Neural progenitor cell (in vitro differentiated cells): ENCODE measurements around the gene GCKR. TPM values are rescaled to one million over a fixed set of nuclear protein-coding genes. Genes with fewer than 3 reads are reported as not detected.
"Not testable (repeated sequence)": the region's sequence is repeated elsewhere in the genome, so short reads cannot be mapped to it uniquely, and the experiment has no call there.

ENCODE experiments used
- DNase-seq: peaks from one replicate; pipeline ENCODE4 v3.0.0-alpha.2; 2016; ENCODE audit warnings: low spot score
- H2AFZ ChIP-seq: fragments of 200-600 bp; sonication (generic); replicated peaks from 2 replicates; pipeline ENCODE4 v1.6.1; 2016; ENCODE audit warnings: antibody characterized with exemption
- H3F3A ChIP-seq: fragments of 200-600 bp; sonication (generic); 2 replicates; pipeline ENCODE4 v1.6.1; 2016; ENCODE audit warnings: antibody characterized with exemption, low read depth
- H3K27ac ChIP-seq: fragments of 200-600 bp; sonication (generic); 2 replicates; pipeline ENCODE4 v1.5.1; 2016; ENCODE audit warnings: mild to moderate bottlenecking
- H3K27me3 ChIP-seq: fragments of 200-600 bp; sonication (generic); 2 replicates; pipeline ENCODE4 v1.6.1; 2016; ENCODE audit warnings: mild to moderate bottlenecking, moderate library complexity
- H3K36me3 ChIP-seq: fragments of 200-600 bp; sonication (generic); 2 replicates; pipeline ENCODE4 v1.5.1; 2016
- H3K4me1 ChIP-seq: fragments of 200-600 bp; sonication (generic); 2 replicates; pipeline ENCODE4 v1.6.1; 2016; ENCODE audit warnings: mixed run types
- H3K4me2 ChIP-seq: fragments of 200-600 bp; sonication (generic); 2 replicates; pipeline ENCODE4 v1.6.1; 2016
- H3K4me3 ChIP-seq: fragments of 200-600 bp; sonication (generic); 2 replicates; pipeline ENCODE4 v1.5.1; 2016
- H3K79me2 ChIP-seq: fragments of 200-600 bp; sonication (generic); 2 replicates; pipeline ENCODE4 v1.6.1; 2016; ENCODE audit warnings: low read depth
- H3K9ac ChIP-seq: fragments of 200-600 bp; sonication (generic); 2 replicates; pipeline ENCODE4 v1.6.1; 2016
- H3K9me3 ChIP-seq: fragments of 200-600 bp; sonication (generic); 2 replicates; pipeline ENCODE4 v1.5.1; 2016; ENCODE audit warnings: low read depth
- H4K20me1 ChIP-seq: fragments of 200-600 bp; sonication (generic); 2 replicates; pipeline ENCODE4 v1.6.1; 2016; ENCODE audit warnings: low read depth
- H3K27ac Mint-ChIP-seq: 3 replicates; pipeline ENCODE4 v1.8.0; 2021; ENCODE audit warnings: mixed read lengths
- H3K27me3 Mint-ChIP-seq: 2 replicates; pipeline ENCODE4 v1.8.0; 2022; ENCODE audit warnings: low read depth, mild to moderate bottlenecking, inconsistent platforms, moderate library complexity, mixed read lengths; ENCODE audit not compliant: insufficient read depth
- H3K36me3 Mint-ChIP-seq: 3 replicates; pipeline ENCODE4 v1.8.0; 2021; ENCODE audit warnings: mixed read lengths
- H3K4me1 Mint-ChIP-seq: 3 replicates; pipeline ENCODE4 v1.8.0; 2021; ENCODE audit warnings: mixed read lengths
- H3K4me3 Mint-ChIP-seq: 3 replicates; pipeline ENCODE4 v1.8.0; 2021; ENCODE audit warnings: mild to moderate bottlenecking, moderate library complexity, mixed read lengths
- H3K9me3 Mint-ChIP-seq: 3 replicates; pipeline ENCODE4 v1.8.0; 2020; ENCODE audit warnings: mixed read lengths
- EZH2 ChIP-seq: fragments of 200-600 bp; sonication (generic); IDR thresholded peaks from 2 replicates; pipeline ENCODE4 v1.6.1; 2017; ENCODE audit warnings: antibody characterized with exemption, mild to moderate bottlenecking, moderate library complexity
- EZH2phosphoT487 ChIP-seq: fragments of 200-600 bp; sonication (generic); IDR thresholded peaks from 2 replicates; pipeline ENCODE4 v1.6.1; 2017; ENCODE audit warnings: antibody characterized with exemption
- total RNA-seq: library from RNA; depleted of rRNA; stranded (reverse); fragments of >200 nt; gene quantifications from 2 replicates; pipeline ENCODE4 v1.2.3, GENCODE V29; 2015; ENCODE audit warnings: low replicate concordance
- TF ChIP-seq, protein P1 (sequence below): fragments of 200-600 bp; sonication (generic); IDR thresholded peaks from 2 replicates; pipeline ENCODE4 v1.5.1; 2017; ENCODE audit warnings: antibody characterized with exemption, mild to moderate bottlenecking

The GCKR gene
- total RNA-seq, 1 donor from 2014 or later = not detected

DNA sequence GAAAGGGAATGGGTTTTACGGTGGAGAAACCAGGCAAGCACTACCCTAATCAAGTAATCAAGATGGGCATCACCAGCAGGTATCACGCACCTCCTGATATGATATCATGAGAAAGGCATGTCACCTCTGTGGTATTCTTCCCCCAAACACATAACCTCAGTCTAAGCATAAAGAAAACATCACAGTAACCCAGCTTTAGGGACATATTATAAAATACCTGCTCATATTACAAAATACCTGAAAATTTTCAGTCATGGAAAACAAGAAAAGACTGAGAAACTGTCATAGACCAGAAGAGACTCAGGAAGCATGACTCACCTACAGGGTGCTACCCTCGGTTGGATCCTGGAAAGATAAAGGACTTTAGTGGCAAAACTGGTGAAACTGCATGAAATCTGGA is 30.5 kb downstream of the GCKR start:
- no peak overlapping the region for H3K4me3 Mint-ChIP-seq
- Histone ChIP-seq H3K4me1 (no peaks in the 10 kb centered on the region), H3K4me3 (no peak overlapping the region), H3F3A (no peaks in the 10 kb centered on the region), H3K9ac (no peak overlapping the region), H3K9me3 (no peaks in the 10 kb centered on the region), H3K79me2 (no peaks in the 10 kb centered on the region), H3K4me2 (no peak overlapping the region), H3K27me3 (no peaks in the 10 kb centered on the region), H2AFZ (no peak overlapping the region), H4K20me1 (no peaks in the 10 kb centered on the region), H3K36me3 (no peaks in the 10 kb centered on the region), H3K27ac (no peak overlapping the region)
- H3K27me3 Mint-ChIP-seq = no peaks in the 10 kb centered on the region
- H3K4me1 Mint-ChIP-seq = no peaks in the 10 kb centered on the region
- no peak overlapping the region for H3K27ac Mint-ChIP-seq
- H3K36me3 Mint-ChIP-seq = no peaks in the 10 kb centered on the region
- no peak for DNase-seq
- H3K9me3 Mint-ChIP-seq = peaks cover 2% of the 10 kb centered on the region
- TF ChIP-seq, protein P1, sequence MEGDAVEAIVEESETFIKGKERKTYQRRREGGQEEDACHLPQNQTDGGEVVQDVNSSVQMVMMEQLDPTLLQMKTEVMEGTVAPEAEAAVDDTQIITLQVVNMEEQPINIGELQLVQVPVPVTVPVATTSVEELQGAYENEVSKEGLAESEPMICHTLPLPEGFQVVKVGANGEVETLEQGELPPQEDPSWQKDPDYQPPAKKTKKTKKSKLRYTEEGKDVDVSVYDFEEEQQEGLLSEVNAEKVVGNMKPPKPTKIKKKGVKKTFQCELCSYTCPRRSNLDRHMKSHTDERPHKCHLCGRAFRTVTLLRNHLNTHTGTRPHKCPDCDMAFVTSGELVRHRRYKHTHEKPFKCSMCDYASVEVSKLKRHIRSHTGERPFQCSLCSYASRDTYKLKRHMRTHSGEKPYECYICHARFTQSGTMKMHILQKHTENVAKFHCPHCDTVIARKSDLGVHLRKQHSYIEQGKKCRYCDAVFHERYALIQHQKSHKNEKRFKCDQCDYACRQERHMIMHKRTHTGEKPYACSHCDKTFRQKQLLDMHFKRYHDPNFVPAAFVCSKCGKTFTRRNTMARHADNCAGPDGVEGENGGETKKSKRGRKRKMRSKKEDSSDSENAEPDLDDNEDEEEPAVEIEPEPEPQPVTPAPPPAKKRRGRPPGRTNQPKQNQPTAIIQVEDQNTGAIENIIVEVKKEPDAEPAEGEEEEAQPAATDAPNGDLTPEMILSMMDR = no peak
- TF ChIP-seq EZH2 = no peak
- TF ChIP-seq EZH2phosphoT487 = no peak

DNA sequence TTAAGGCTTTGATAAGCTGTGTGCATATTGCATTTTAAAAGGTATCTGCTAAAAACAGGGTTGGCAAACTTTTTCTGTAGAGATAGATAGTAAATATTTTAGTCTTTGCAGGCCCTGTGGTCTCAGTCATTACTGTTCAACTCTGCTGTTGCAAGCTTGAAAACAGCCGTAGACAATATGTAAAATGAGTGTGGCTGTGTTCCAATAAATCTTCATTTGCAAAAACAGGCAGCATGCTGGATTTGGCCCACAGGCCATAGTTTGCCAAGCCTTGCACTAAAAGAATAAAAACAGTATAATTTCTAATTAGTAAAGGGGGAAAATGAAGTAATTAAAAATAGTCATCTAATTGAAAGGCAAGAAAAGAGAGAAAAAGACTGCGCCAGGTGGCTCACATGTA is 35.3 kb downstream of the GCKR start:
- H3K4me2 ChIP-seq = no peak overlapping the region
- no peaks in the 10 kb centered on the region for H4K20me1 ChIP-seq
- peaks cover 2% of the 10 kb centered on the region for H3K9me3 Mint-ChIP-seq
- no peak overlapping the region for H3K27ac ChIP-seq
- no peak overlapping the region for H3K27ac Mint-ChIP-seq
- DNase-seq = no peak
- no peaks in the 10 kb centered on the region for H3K4me1 Mint-ChIP-seq
- H3K4me1 ChIP-seq = no peaks in the 10 kb centered on the region
- no peaks in the 10 kb centered on the region for H3K36me3 Mint-ChIP-seq
- TF ChIP-seq EZH2phosphoT487 = no peak
- TF ChIP-seq EZH2 = no peak
- TF ChIP-seq, protein P1 = no peak
- no peaks in the 10 kb centered on the region for H3K36me3 ChIP-seq
- H3K27me3 ChIP-seq = peaks cover 4% of the 10 kb centered on the region
- no peak overlapping the region for H3K4me3 ChIP-seq
- no peak overlapping the region for H2AFZ ChIP-seq
- no peak overlapping the region for H3K9ac ChIP-seq
- no peak overlapping the region for H3K4me3 Mint-ChIP-seq
- peaks cover 5% of the 10 kb centered on the region for H3K27me3 Mint-ChIP-seq
- H3K9me3 ChIP-seq = no peaks in the 10 kb centered on the region
- no peaks in the 10 kb centered on the region for H3K79me2 ChIP-seq
- H3F3A ChIP-seq = no peaks in the 10 kb centered on the region

DNA sequence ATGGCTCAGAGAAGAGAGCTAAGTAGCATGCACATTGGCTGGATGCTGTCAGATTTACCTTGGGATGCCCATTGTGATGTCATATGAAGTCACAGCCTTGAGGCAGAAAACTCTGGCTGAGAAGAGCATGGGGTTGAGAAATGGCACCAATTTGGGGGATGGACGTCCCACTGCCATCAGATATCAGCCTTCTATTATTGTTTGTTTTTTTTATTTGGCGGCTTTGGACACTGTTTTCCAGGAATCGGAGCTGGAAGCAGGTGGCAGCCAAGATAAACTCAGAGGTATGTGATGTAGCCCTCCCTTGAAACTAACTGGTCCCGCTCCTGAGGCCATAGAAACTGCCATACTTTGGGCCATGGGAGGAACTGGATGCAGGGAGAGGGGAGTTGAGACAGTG is 40.6 kb downstream of the GCKR start:
- Mint-ChIP-seq H3K36me3 (no peaks in the 10 kb centered on the region), H3K27me3 (peaks cover 12% of the 10 kb centered on the region), H3K4me1 (no peaks in the 10 kb centered on the region), H3K9me3 (peaks cover 3% of the 10 kb centered on the region), H3K27ac (no peak overlapping the region), H3K4me3 (no peak overlapping the region)
- peaks cover 4% of the 10 kb centered on the region for H3K27me3 ChIP-seq
- no peaks in the 10 kb centered on the region for H3K79me2 ChIP-seq
- no peaks in the 10 kb centered on the region for H4K20me1 ChIP-seq
- no peaks in the 10 kb centered on the region for H3K36me3 ChIP-seq
- H3K9me3 ChIP-seq = no peaks in the 10 kb centered on the region
- H3K4me2 ChIP-seq = no peak overlapping the region
- TF ChIP-seq EZH2 (no peak), EZH2phosphoT487 (no peak)
- TF ChIP-seq, protein P1 = no peak
- H3K9ac ChIP-seq = no peak overlapping the region
- H2AFZ ChIP-seq = no peak overlapping the region
- no peaks in the 10 kb centered on the region for H3F3A ChIP-seq
- no peak for DNase-seq
- no peak overlapping the region for H3K4me3 ChIP-seq
- H3K27ac ChIP-seq = no peak overlapping the region
- H3K4me1 ChIP-seq = no peaks in the 10 kb centered on the region

DNA sequence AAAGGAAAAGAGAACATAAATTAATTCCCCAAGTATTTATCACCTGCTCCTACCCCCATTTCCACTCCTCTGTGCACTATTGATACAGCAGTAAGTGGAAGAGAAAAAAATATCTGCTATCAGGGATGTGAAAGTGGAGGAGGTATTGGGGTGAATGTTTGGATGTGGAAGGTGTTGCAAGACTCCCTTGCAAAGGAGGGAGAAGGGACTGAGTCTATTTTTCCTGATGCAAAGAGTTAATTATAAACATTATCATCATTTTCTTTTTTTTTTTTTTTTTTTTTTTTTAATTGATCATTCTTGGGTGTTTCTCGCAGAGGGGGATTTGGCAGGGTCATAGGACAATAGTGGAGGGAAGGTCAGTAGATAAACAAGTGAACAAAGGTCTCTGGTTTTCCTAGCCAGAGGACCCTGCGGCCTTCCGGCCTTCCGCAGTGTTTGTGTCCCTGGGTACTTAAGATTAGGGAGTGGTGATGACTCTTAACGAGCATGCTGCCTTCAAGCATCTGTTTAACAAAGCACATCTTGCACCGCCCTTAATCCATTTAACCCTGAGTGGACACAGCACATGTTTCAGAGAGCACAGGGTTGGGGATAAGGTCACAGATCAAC is 42.3 kb downstream of the GCKR start:
- not testable (repeated sequence) for H3K79me2 ChIP-seq, H3K9me3 ChIP-seq, H3K4me2 ChIP-seq, H3K36me3 ChIP-seq, H3K36me3 Mint-ChIP-seq, H3K27ac ChIP-seq, H4K20me1 ChIP-seq, H3K27ac Mint-ChIP-seq, H3K4me1 Mint-ChIP-seq, H3K9ac ChIP-seq, H3K4me1 ChIP-seq, H3F3A ChIP-seq, H3K27me3 ChIP-seq, H3K4me3 ChIP-seq, DNase-seq, H2AFZ ChIP-seq, H3K9me3 Mint-ChIP-seq
- Mint-ChIP-seq H3K4me3 (peak overlapping the region; percentile 50), H3K27me3 (peaks cover 12% of the 10 kb centered on the region)

DNA sequence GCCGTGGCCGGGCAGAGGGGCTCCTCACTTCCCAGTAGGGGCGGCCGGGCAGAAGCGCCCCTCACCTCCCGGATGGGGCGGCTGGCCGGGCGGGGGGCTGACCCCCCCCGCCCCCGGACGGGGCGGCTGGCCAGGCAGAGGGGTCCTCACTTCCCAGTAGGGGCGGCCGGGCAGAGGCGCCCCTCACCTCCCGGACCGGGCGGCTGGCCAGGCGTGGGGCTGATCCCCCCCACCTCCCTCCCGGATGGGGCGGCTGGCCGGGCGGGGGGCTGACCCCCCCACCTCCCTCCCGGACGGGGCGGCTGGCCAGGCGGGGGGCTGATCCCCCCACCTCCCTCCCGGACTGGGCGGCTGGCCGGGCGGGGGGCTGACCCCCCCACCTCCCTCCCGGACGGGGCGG is 43.0 kb downstream of the GCKR start:
- not testable (repeated sequence) for H3F3A ChIP-seq, H4K20me1 ChIP-seq, H3K36me3 ChIP-seq, H2AFZ ChIP-seq, H3K27ac ChIP-seq, H3K4me3 ChIP-seq, H3K9me3 Mint-ChIP-seq, H3K4me1 ChIP-seq, H3K4me3 Mint-ChIP-seq, DNase-seq, H3K9me3 ChIP-seq, H3K36me3 Mint-ChIP-seq, H3K27me3 ChIP-seq, H3K4me1 Mint-ChIP-seq, H3K79me2 ChIP-seq, H3K27ac Mint-ChIP-seq, H3K4me2 ChIP-seq, H3K9ac ChIP-seq
- peaks cover 12% of the 10 kb centered on the region for H3K27me3 Mint-ChIP-seq
